Fibroblast of lung (primary cell): Measurements from ENCODE around the gene LRRTM1.

Experiments used
- CTCF ChIP-seq, 2 donors: IDR thresholded peaks in 1 of 2; conservative IDR thresholded peaks in 1 of 2; 1 replicate in 1 of 2; 2 replicates in 1 of 2; pipeline ENCODE4 v1.5.1; 2011 to 2012; ENCODE audit warnings: low read length in 2 of 2, control low read depth in 1 of 2, inconsistent platforms in 1 of 2, low read depth in 1 of 2, mild to moderate bottlenecking in 1 of 2
- EZH2 ChIP-seq: IDR thresholded peaks from 2 replicates; pipeline ENCODE4 v1.5.1; 2012; ENCODE audit warnings: low read length, control low read depth, mild to moderate bottlenecking; ENCODE audit errors: missing control alignments

GRCh38 chr2:80288576-80288975 lies 16.0 kb downstream of the LRRTM1 start:
- TF ChIP-seq CTCF (conservative IDR thresholded peaks at IDR 0.05 in 1 of 2, IDR thresholded peaks at IDR 0.05 in 1 of 2; ENCODE audit: low read depth in 1 of 2, low read length in 2 of 2) (peak; percentile 29 to 32), EZH2 (no peak)
